ENCODE data around the gene PEX10.
"Not testable (repeated sequence)": the region's sequence is repeated elsewhere in the genome, so short reads cannot be mapped to it uniquely, and the experiment has no call there.

The PEX10 gene

GRCh38 chr1:2443277-2444137 is 31.1 kb upstream of the PEX10 start:
- DNase-seq (ENCODE audit: low spot score) = no peak

GRCh38 chr1:2442661-2443060 is 30.3 kb upstream of the PEX10 start:
- DNase-seq (ENCODE audit: low spot score) = no peak

GRCh38 chr1:2441746-2442145 is 29.4 kb upstream of the PEX10 start:
- DNase-seq (ENCODE audit: low spot score) = no peak

- DNase-seq (ENCODE audit: low spot score) = not testable (repeated sequence)
Measured at GRCh38 chr1:2440346-2440745, 28.0 kb upstream of the PEX10 start.

- no peak for DNase-seq (ENCODE audit: low spot score)
Measured at GRCh38 chr1:2439369-2439768, 27.0 kb upstream of the PEX10 start.

GRCh38 chr1:2438641-2439040 is 26.3 kb upstream of the PEX10 start:
- no peak for DNase-seq (ENCODE audit: low spot score)

GRCh38 chr1:2438038-2438437 is 25.7 kb upstream of the PEX10 start:
- no peak for DNase-seq (ENCODE audit: low spot score)

GRCh38 chr1:2437617-2438016 is 25.3 kb upstream of the PEX10 start:
- no peak for DNase-seq (ENCODE audit: low spot score)

GRCh38 chr1:2436876-2437275 is 24.5 kb upstream of the PEX10 start:
- DNase-seq (ENCODE audit: low spot score) = no peak

- DNase-seq (ENCODE audit: low spot score) = no peak
Measured at GRCh38 chr1:2435746-2436355, 23.5 kb upstream of the PEX10 start.

- no peak for DNase-seq (ENCODE audit: low spot score)
Measured at GRCh38 chr1:2435091-2435490, 22.7 kb upstream of the PEX10 start.

- no peak for DNase-seq (ENCODE audit: low spot score)
Measured at GRCh38 chr1:2433936-2434655, 21.7 kb upstream of the PEX10 start.

- no peak for DNase-seq (ENCODE audit: low spot score)
Measured at GRCh38 chr1:2433196-2433595, 20.8 kb upstream of the PEX10 start.

GRCh38 chr1:2432441-2432844 is 20.1 kb upstream of the PEX10 start:
- DNase-seq (ENCODE audit: low spot score) = no peak

GRCh38 chr1:2431518-2431917 is 19.2 kb upstream of the PEX10 start:
- no peak for DNase-seq (ENCODE audit: low spot score)

GRCh38 chr1:2431103-2431502 is 18.7 kb upstream of the PEX10 start:
- DNase-seq (ENCODE audit: low spot score) = no peak

GRCh38 chr1:2430592-2430973 is 18.2 kb upstream of the PEX10 start:
- no peak for DNase-seq (ENCODE audit: low spot score)

- DNase-seq (ENCODE audit: low spot score) = no peak
Measured at GRCh38 chr1:2429780-2430591, 17.6 kb upstream of the PEX10 start.

- no peak for DNase-seq (ENCODE audit: low spot score)
Measured at GRCh38 chr1:2428490-2428889, 16.1 kb upstream of the PEX10 start.

GRCh38 chr1:2427976-2428375 is 15.6 kb upstream of the PEX10 start:
- DNase-seq (ENCODE audit: low spot score) = no peak

- DNase-seq (ENCODE audit: low spot score) = no peak
Measured at GRCh38 chr1:2427051-2427450, 14.7 kb upstream of the PEX10 start.

- no peak for DNase-seq (ENCODE audit: low spot score)
Measured at GRCh38 chr1:2426540-2426939, 14.2 kb upstream of the PEX10 start.
